HT1080 (cell line): ENCODE measurements around the gene CDK11B. TPM values are rescaled to one million over a fixed set of nuclear protein-coding genes. Genes with fewer than 3 reads are reported as not detected.
"Not testable (repeated sequence)": the region's sequence is repeated elsewhere in the genome, so short reads cannot be mapped to it uniquely, and the experiment has no call there.

Experiments used
- DNase-seq: peaks from one replicate; pipeline ENCODE4 v3.0.0-alpha.2; 2015; ENCODE audit warnings: low read depth
- total RNA-seq: library from RNA; depleted of rRNA; stranded (reverse); fragments of >200 nt; shearing (Covaris generic); gene quantifications from 2 replicates; pipeline ENCODE4 v1.2.3, GENCODE V29; 2014

Gene CDK11B
- total RNA-seq, 1 experiment from 2014 or later: 21.9 TPM

GRCh38 chr1:1662830-1663560, 4.2 kb upstream of the CDK11B start:
- DNase-seq: not testable (repeated sequence)

GRCh38 chr1:1662392-1662791, 3.6 kb upstream of the CDK11B start:
- DNase-seq: not testable (repeated sequence)

- DNase-seq: not testable (repeated sequence)
These were observed 10.5 kb downstream of the CDK11B start for GRCh38 chr1:1648265-1648664.

- not testable (repeated sequence) for DNase-seq
These were observed 11.1 kb downstream of the CDK11B start for GRCh38 chr1:1647567-1648241.

GRCh38 chr1:1646326-1646725, 12.5 kb downstream of the CDK11B start:
- not testable (repeated sequence) for DNase-seq

GRCh38 chr1:1640711-1641461, 17.9 kb downstream of the CDK11B start:
- not testable (repeated sequence) for DNase-seq

GRCh38 chr1:1640081-1640480, 18.7 kb downstream of the CDK11B start:
- DNase-seq: not testable (repeated sequence)

- not testable (repeated sequence) for DNase-seq
These were observed 19.4 kb downstream of the CDK11B start for GRCh38 chr1:1639368-1639767.

GRCh38 chr1:1638528-1638927, 20.3 kb downstream of the CDK11B start:
- not testable (repeated sequence) for DNase-seq

- DNase-seq: not testable (repeated sequence)
These were observed 21.3 kb downstream of the CDK11B start for GRCh38 chr1:1637479-1637875.

GRCh38 chr1:1636621-1637478, 22.0 kb downstream of the CDK11B start:
- not testable (repeated sequence) for DNase-seq

- not testable (repeated sequence) for DNase-seq
These were observed 24.2 kb downstream of the CDK11B start for GRCh38 chr1:1634613-1635012.

- DNase-seq: not testable (repeated sequence)
These were observed 25.4 kb downstream of the CDK11B start for GRCh38 chr1:1633409-1633808.

- DNase-seq: no peak
These were observed 26.9 kb downstream of the CDK11B start, which contains the start of gene MMP23B for GRCh38 chr1:1631782-1632420. Gene MMP23B, plus strand, starts transcription at chr1:1632173. Its CDS starts 46 bp downstream, at chr1:1632219.

- no peak for DNase-seq
These were observed 27.6 kb downstream of the CDK11B start for GRCh38 chr1:1630965-1631781.

GRCh38 chr1:1630191-1630964, 28.4 kb downstream of the CDK11B start:
- DNase-seq: no peak

GRCh38 chr1:1629430-1630190, 29.2 kb downstream of the CDK11B start:
- no peak for DNase-seq
